ENCODE data around the gene PIK3R1.

PIK3R1 gene

DNA sequence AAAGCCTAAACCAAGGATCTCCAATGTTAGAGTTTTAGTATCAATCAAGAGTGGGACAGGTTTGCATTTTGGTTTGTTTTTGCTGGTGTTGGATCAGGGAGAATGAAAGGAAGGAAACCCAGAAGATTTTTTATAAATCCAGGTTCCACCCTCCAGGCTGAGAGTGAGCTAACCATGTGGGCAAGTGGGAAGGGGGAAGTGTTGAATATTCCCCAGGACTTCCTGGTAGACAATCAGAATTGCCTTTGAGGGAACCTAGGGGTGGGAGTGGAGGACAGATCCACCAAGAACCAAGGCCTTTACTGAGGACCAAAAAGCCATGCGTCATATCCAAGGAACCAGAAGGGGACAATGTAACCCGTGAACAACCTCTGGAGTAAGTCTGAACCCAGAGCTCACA is 33.5 kb upstream of the PIK3R1 start:
- in situ Hi-C loops (cut with HindIII; ENCODE audit: low sequenced_read_pairs): no loop called here
- H3K4me3 ChIP-seq (ENCODE audit: low read depth, low read length): no peak overlapping the region
- no peak for DNase-seq (ENCODE audit: low read depth, low spot score)
- TF ChIP-seq, protein P1, sequence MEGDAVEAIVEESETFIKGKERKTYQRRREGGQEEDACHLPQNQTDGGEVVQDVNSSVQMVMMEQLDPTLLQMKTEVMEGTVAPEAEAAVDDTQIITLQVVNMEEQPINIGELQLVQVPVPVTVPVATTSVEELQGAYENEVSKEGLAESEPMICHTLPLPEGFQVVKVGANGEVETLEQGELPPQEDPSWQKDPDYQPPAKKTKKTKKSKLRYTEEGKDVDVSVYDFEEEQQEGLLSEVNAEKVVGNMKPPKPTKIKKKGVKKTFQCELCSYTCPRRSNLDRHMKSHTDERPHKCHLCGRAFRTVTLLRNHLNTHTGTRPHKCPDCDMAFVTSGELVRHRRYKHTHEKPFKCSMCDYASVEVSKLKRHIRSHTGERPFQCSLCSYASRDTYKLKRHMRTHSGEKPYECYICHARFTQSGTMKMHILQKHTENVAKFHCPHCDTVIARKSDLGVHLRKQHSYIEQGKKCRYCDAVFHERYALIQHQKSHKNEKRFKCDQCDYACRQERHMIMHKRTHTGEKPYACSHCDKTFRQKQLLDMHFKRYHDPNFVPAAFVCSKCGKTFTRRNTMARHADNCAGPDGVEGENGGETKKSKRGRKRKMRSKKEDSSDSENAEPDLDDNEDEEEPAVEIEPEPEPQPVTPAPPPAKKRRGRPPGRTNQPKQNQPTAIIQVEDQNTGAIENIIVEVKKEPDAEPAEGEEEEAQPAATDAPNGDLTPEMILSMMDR (IDR thresholded peaks at IDR 0.05; ENCODE audit: low read depth, low read length): no peak

DNA sequence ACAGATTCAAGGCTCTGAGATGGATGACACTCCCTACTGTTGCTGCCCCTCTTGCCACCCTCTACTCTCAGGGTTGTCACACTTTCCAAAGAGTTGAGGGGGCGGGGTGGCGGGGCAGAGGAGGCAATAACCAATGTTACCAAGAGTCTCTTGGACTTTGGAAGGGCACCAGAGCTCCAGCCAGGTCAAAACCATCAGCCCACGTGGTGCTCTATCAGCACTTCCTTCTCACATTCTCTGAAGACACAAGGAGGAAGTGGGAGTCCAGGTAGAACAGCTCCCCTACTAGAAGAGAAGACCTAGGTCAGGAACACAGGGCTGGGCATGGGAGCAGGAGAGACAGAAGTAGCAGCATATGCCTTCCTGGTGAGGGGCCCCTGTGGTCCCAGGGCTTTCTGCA is 33.0 kb upstream of the PIK3R1 start:
- TF ChIP-seq, protein P1 (IDR thresholded peaks at IDR 0.05; ENCODE audit: low read depth, low read length): no peak
- in situ Hi-C loops (cut with HindIII; ENCODE audit: low sequenced_read_pairs): no loop called here
- no peak overlapping the region for H3K4me3 ChIP-seq (ENCODE audit: low read depth, low read length)
- DNase-seq (ENCODE audit: low read depth, low spot score): no peak

DNA sequence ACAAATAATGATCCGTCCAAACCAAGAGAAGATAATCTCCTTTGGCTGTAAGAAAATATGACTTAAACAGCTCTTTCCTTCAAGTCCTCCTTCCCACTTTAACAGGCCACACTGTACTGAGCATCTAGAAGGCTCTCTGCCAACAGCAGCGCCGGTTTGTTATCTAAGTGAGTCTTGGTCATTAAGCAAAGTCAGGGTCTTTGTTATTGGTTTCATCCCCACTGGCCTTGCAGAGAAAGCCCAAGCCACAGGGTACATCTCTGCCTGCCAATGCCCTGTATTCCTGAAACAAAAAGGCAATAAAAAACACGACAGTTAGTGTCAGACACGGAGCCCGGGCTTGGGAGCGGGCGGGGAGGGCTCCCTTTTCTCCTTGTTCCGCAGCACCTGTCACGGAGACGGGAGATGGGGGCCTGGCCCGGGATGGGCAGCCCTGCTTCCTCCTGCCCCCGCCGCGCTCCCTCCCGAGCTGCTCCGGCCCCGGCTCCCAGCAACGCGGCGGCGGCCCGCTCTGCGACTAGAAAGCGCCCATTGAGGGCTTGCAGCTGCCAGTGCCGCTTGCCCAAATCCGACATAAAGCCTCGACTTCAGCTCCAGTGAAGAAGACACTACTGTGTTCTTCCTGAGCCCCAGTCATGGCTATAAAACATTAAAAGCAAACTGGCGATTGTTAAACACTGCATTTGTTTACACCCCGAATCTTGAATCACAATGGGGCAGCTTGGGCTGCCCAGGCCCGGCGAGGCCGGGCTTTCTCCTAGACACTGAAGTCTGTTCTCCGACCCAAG is 28.1 kb upstream of the PIK3R1 start:
- DNase-seq (ENCODE audit: low read depth, low spot score): peak; percentile 73
- in situ Hi-C loops (cut with HindIII; ENCODE audit: low sequenced_read_pairs): no loop called here
- TF ChIP-seq, protein P1 (IDR thresholded peaks at IDR 0.05; ENCODE audit: low read depth, low read length): no peak
- peak overlapping the region; percentile 4 for H3K4me3 ChIP-seq (ENCODE audit: low read depth, low read length)

DNA sequence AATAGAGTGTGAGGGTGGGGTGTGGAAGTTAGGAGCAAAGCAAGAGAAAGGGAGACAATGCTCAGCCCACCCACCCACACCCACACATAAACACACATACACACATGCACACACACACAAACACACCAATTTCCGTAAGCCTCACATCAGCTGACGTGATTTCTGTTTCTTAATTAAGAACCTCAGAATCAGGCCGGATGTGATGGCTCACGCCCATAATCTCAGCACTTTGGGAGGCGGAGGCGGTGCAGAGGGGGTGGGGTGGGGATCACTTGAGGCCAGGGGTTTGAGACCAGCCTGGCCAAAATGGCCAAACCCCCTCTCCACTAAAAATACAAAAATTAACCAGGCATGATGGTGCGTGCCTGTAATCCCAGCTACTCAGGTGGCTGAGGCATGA is 26.4 kb upstream of the PIK3R1 start:
- no peak for DNase-seq (ENCODE audit: low read depth, low spot score)
- TF ChIP-seq, protein P1 (IDR thresholded peaks at IDR 0.05; ENCODE audit: low read depth, low read length): no peak
- H3K4me3 ChIP-seq (ENCODE audit: low read depth, low read length): no peak overlapping the region
- in situ Hi-C loops (cut with HindIII; ENCODE audit: low sequenced_read_pairs): no loop called here

DNA sequence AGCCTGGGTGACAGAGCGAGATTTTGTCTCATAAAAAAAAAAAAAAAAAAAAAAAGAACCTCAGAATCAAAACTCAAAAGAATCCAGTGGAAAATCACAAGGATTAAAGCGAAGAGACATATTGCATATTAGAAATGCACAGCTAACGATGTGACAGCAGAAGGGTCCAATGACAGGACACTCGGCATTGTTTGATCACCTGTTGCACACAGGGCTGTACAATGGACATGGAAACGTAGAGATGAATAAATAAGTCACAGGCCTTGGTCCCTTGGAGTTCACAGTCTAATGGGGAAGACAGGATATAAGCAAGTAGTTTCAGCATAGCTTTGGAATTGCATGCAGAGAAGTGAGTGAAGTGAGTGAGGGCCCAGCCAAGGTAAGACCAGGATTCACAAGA is 25.9 kb upstream of the PIK3R1 start:
- H3K4me3 ChIP-seq (ENCODE audit: low read depth, low read length): no peak overlapping the region
- no peak for DNase-seq (ENCODE audit: low read depth, low spot score)
- TF ChIP-seq, protein P1 (IDR thresholded peaks at IDR 0.05; ENCODE audit: low read depth, low read length): no peak
- in situ Hi-C loops (cut with HindIII; ENCODE audit: low sequenced_read_pairs): no loop called here

DNA sequence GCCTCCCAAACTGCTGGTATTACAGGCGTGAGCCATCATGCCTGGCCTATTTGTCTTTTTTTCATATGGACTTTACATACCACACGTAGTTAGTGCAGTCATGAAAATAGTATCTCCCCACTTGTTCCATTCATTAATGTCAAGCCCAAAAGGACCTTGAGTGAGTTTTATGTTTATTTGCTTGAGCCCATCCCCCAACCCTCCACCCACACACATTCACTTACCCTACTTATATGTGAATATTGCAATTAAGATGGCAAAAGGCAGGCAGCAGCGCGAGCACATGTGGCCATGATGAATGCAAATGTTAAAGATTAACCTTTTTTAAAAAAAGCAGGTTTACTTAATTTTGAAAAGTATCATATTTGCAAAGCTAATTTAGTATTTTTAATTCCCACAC is 24.9 kb upstream of the PIK3R1 start:
- in situ Hi-C loops (cut with HindIII; ENCODE audit: low sequenced_read_pairs): no loop called here
- no peak for DNase-seq (ENCODE audit: low read depth, low spot score)
- TF ChIP-seq, protein P1 (IDR thresholded peaks at IDR 0.05; ENCODE audit: low read depth, low read length): no peak
- no peak overlapping the region for H3K4me3 ChIP-seq (ENCODE audit: low read depth, low read length)
